ENCODE data around the gene GNPDA2. TPM values are rescaled to one million over a fixed set of nuclear protein-coding genes. Genes with fewer than 3 reads are reported as not detected.

Gene GNPDA2
- total RNA-seq: 8.3 TPM
- polyA plus RNA-seq: 10 to 100 TPM; 14.9 to 22.8 (median 17.3) TPM

DNA sequence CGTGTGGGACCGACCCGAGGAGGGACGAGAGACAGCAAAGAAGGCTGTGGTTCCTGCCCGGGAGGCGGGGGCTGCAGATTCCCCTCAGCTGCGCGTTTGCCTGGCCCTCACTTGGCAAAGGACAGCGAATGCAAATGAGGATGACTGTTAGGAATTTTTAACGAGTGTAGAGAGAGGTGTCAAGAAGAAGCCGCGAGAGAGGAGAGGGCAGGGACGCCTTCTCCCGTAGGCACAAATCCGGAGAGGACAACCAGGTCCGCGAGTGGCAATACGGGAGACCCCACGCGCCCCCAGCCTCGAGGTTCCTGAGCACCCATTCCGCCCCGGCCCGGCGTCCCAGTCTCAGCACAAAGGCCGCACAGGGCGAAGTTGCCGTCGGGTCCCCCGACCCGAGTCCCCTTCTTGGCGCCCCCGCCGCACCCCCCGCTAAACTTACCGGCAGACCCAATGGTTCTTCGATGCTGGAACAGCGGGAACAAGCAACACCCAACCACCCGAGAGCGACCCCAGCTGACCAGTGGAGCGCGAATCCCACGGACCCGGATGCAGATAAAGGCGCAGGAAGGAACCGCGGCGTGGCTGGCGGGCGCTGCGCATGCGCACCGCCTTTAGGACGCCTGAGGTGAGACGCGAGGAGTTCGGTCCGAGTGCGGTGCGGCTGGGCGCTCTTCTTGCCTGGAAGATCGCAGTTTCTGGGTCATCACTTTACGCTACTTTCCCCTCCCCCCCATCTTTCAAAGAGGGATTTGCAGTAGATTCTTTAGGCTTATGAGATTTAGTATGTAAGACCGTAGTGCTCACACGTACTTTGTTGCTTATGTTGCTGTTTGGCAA is at the start of gene GNPDA2:
Gene GNPDA2 (minus strand): TSS at position 519 of the 834 bp plus-strand sequence. CDS start 4,349 bp downstream, outside the sequence.
- Histone ChIP-seq H3K36me3 (ENCODE audit: control insufficient read depth, insufficient read depth, low read length) (no peaks in the 10 kb centered on the region), H3K9me3 (ENCODE audit: control insufficient read depth in 2 of 2, low read length in 2 of 2) (no peaks in the 10 kb centered on the region), H3K4me3 (ENCODE audit: low read depth, low read length) (peak within 1 kb of the TSS; percentile 90), H3K27me3 (ENCODE audit: control insufficient read depth, insufficient read depth, low read length) (no peaks in the 10 kb centered on the region), H3K4me1 (ENCODE audit: control insufficient read depth, insufficient read depth, low read length, poor library complexity, severe bottlenecking) (peaks cover 28% of the 10 kb centered on the region), H3K27ac (ENCODE audit: insufficient read depth, low read length, poor library complexity, severe bottlenecking) (peak within 1 kb of the TSS; percentile 62)
- no peaks in the 10 kb centered on the region for H3K36me3 Mint-ChIP-seq
- H3K9me3 Mint-ChIP-seq: no peaks in the 10 kb centered on the region
- peak within 1 kb of the TSS; percentile 77 to 84 (median 84) for H3K27ac Mint-ChIP-seq
- peak within 1 kb of the TSS; percentile 91 to 93 (median 92) for H3K4me3 Mint-ChIP-seq
- H3K27me3 Mint-ChIP-seq: no peaks in the 10 kb centered on the region
- H3K4me1 Mint-ChIP-seq: peaks cover 24 to 49% (median 27%) of the 10 kb centered on the region in 4 donors
- DNase-seq (peak; percentile 78 to 85 (median 78)), ATAC-seq (ENCODE audit: low read depth in 2 of 2) (peak; percentile 88)

DNA sequence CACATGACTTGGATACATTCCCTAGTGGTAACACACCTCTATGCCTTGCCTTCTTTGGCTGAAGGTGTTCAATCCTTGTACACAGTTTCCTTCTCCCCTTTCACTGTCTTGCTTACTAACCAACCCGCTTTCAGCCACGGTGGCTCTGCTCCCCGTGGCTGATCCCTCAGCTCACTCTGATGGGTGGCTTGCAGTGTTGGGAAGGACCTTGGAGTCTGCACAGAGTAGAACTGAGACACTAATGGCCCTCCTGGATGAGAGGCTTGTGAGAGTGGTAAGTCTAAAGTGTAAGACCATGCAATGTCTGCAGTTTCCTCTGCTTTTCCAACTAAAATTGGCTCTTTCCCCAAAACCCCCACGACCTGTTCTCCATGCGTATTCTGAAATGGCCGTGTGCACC is 46.0 kb upstream of the GNPDA2 start:
- no peak overlapping the region for H3K27ac Mint-ChIP-seq
- no peaks in the 10 kb centered on the region for H3K27me3 ChIP-seq (ENCODE audit: control insufficient read depth, insufficient read depth, low read length)
- ATAC-seq (ENCODE audit: low read depth in 2 of 2): no peak
- H3K4me1 ChIP-seq (ENCODE audit: control insufficient read depth, insufficient read depth, low read length, poor library complexity, severe bottlenecking): no peaks in the 10 kb centered on the region
- H3K4me3 Mint-ChIP-seq: no peak overlapping the region
- no peaks in the 10 kb centered on the region for H3K36me3 ChIP-seq (ENCODE audit: control insufficient read depth, insufficient read depth, low read length)
- H3K4me1 Mint-ChIP-seq: no peaks in the 10 kb centered on the region
- no peak for DNase-seq
- H3K27me3 Mint-ChIP-seq: no peaks in the 10 kb centered on the region
- peaks cover 0 to 5% (median 1%) of the 10 kb centered on the region in 7 donors for H3K9me3 Mint-ChIP-seq
- no peak overlapping the region for H3K27ac ChIP-seq (ENCODE audit: insufficient read depth, low read length, poor library complexity, severe bottlenecking)
- no peaks in the 10 kb centered on the region for H3K9me3 ChIP-seq (ENCODE audit: control insufficient read depth in 2 of 2, low read length in 2 of 2)
- no peak overlapping the region for H3K4me3 ChIP-seq (ENCODE audit: low read depth, low read length)
- H3K36me3 Mint-ChIP-seq: no peaks in the 10 kb centered on the region

DNA sequence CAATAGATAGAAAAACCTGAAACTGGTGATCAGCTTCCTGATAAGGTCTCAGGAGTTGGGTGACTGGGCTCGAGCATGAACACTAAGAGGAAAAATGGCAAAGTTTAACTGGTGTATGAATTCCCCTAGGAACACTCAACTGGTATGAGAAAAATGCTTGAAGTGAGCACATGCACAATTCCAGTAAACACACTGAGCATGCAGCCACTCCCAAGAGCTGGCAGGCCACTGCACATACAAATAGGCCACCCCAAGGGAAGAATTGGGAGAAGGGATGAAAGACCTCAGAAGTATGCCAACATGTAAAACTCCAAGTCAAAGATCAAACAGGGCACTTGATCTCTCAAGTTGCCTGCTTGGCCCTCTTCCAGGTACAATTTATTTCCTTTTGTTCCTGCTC is 45.4 kb upstream of the GNPDA2 start:
- Histone ChIP-seq H3K4me1 (ENCODE audit: control insufficient read depth, insufficient read depth, low read length, poor library complexity, severe bottlenecking) (no peaks in the 10 kb centered on the region), H3K36me3 (ENCODE audit: control insufficient read depth, insufficient read depth, low read length) (no peaks in the 10 kb centered on the region), H3K4me3 (ENCODE audit: low read depth, low read length) (no peak overlapping the region), H3K27ac (ENCODE audit: insufficient read depth, low read length, poor library complexity, severe bottlenecking) (no peak overlapping the region), H3K9me3 (ENCODE audit: control insufficient read depth in 2 of 2, low read length in 2 of 2) (no peaks in the 10 kb centered on the region), H3K27me3 (ENCODE audit: control insufficient read depth, insufficient read depth, low read length) (no peaks in the 10 kb centered on the region)
- DNase-seq (no peak), ATAC-seq (ENCODE audit: low read depth in 2 of 2) (no peak)
- Mint-ChIP-seq H3K4me1 (no peaks in the 10 kb centered on the region), H3K36me3 (no peaks in the 10 kb centered on the region), H3K27me3 (no peaks in the 10 kb centered on the region), H3K9me3 (peaks cover 0 to 5% (median 1%) of the 10 kb centered on the region in 7 donors), H3K27ac (no peak overlapping the region), H3K4me3 (no peak overlapping the region)

GRCh38 chr4:44766453-44766852 is 40.1 kb upstream of the GNPDA2 start:
- DNase-seq (no peak), ATAC-seq (ENCODE audit: low read depth in 2 of 2) (no peak)
- Histone ChIP-seq H3K4me3 (ENCODE audit: low read depth, low read length) (no peak overlapping the region), H3K9me3 (ENCODE audit: control insufficient read depth in 2 of 2, low read length in 2 of 2) (no peaks in the 10 kb centered on the region), H3K27ac (ENCODE audit: insufficient read depth, low read length, poor library complexity, severe bottlenecking) (no peak overlapping the region), H3K36me3 (ENCODE audit: control insufficient read depth, insufficient read depth, low read length) (no peaks in the 10 kb centered on the region), H3K27me3 (ENCODE audit: control insufficient read depth, insufficient read depth, low read length) (no peaks in the 10 kb centered on the region), H3K4me1 (ENCODE audit: control insufficient read depth, insufficient read depth, low read length, poor library complexity, severe bottlenecking) (no peaks in the 10 kb centered on the region)
- Mint-ChIP-seq H3K27me3 (no peaks in the 10 kb centered on the region), H3K4me3 (no peak overlapping the region), H3K4me1 (no peaks in the 10 kb centered on the region), H3K36me3 (no peaks in the 10 kb centered on the region), H3K9me3 (peaks cover 0 to 1% (median 0%) of the 10 kb centered on the region in 7 donors), H3K27ac (no peak overlapping the region)

DNA sequence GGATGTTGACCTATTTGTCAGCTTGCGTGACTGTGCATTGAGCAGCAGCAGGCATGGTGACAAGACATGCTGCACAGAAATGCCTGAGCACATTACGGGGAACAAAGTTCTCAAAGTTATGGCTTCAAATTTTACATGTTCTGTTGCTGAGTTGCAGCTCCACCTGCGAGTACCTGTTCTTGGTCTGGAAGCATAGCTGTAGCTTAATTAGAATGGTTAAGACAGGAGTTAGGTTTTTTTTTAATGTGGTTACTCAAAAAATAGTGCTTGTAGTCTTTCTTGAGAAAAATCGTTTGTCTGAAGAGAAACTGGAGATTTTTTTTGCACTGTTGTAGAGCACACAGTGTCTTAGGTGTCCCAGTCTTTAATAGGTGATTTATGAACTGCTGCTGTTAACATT is 38.8 kb upstream of the GNPDA2 start:
- H3K27ac Mint-ChIP-seq: no peak overlapping the region
- no peaks in the 10 kb centered on the region for H3K36me3 ChIP-seq (ENCODE audit: control insufficient read depth, insufficient read depth, low read length)
- H3K27me3 Mint-ChIP-seq: no peaks in the 10 kb centered on the region
- no peak for DNase-seq
- no peaks in the 10 kb centered on the region for H3K4me1 Mint-ChIP-seq
- no peak overlapping the region for H3K4me3 ChIP-seq (ENCODE audit: low read depth, low read length)
- ATAC-seq (ENCODE audit: low read depth in 2 of 2): no peak
- no peaks in the 10 kb centered on the region for H3K27me3 ChIP-seq (ENCODE audit: control insufficient read depth, insufficient read depth, low read length)
- no peaks in the 10 kb centered on the region for H3K9me3 Mint-ChIP-seq
- H3K27ac ChIP-seq (ENCODE audit: insufficient read depth, low read length, poor library complexity, severe bottlenecking): no peak overlapping the region
- no peaks in the 10 kb centered on the region for H3K9me3 ChIP-seq (ENCODE audit: control insufficient read depth in 2 of 2, low read length in 2 of 2)
- no peaks in the 10 kb centered on the region for H3K36me3 Mint-ChIP-seq
- no peak overlapping the region for H3K4me3 Mint-ChIP-seq
- H3K4me1 ChIP-seq (ENCODE audit: control insufficient read depth, insufficient read depth, low read length, poor library complexity, severe bottlenecking): no peaks in the 10 kb centered on the region

DNA sequence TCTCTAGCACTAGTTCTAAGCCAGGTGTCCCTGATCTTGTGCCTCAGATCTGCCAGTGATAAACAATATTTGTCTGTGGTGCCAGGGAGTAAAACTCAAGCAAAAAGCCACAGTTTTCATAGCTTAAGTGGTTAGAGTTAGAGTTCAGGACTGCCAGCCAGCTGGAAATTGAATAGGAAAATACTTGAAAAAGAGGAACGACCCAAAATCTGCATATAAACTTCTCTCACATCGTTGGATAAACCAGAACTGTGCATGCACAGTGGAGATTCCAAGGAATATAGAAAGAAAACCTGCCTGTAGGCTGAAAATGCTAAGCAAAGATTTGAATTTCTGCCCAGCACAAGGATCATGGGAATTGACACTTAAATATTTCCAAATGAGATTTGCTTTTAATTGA is 35.0 kb upstream of the GNPDA2 start:
- ATAC-seq (ENCODE audit: low read depth in 2 of 2): no peak
- no peak overlapping the region for H3K27ac Mint-ChIP-seq
- Histone ChIP-seq H3K4me1 (ENCODE audit: control insufficient read depth, insufficient read depth, low read length, poor library complexity, severe bottlenecking) (no peaks in the 10 kb centered on the region), H3K36me3 (ENCODE audit: control insufficient read depth, insufficient read depth, low read length) (no peaks in the 10 kb centered on the region), H3K4me3 (ENCODE audit: low read depth, low read length) (no peak overlapping the region), H3K27me3 (ENCODE audit: control insufficient read depth, insufficient read depth, low read length) (no peaks in the 10 kb centered on the region), H3K27ac (ENCODE audit: insufficient read depth, low read length, poor library complexity, severe bottlenecking) (no peak overlapping the region), H3K9me3 (ENCODE audit: control insufficient read depth in 2 of 2, low read length in 2 of 2) (no peaks in the 10 kb centered on the region)
- no peaks in the 10 kb centered on the region for H3K36me3 Mint-ChIP-seq
- no peaks in the 10 kb centered on the region for H3K4me1 Mint-ChIP-seq
- H3K27me3 Mint-ChIP-seq: peaks cover 2% of the 10 kb centered on the region
- no peak for DNase-seq
- no peak overlapping the region for H3K4me3 Mint-ChIP-seq
- H3K9me3 Mint-ChIP-seq: peaks cover 0 to 1% (median 0%) of the 10 kb centered on the region in 7 donors

DNA sequence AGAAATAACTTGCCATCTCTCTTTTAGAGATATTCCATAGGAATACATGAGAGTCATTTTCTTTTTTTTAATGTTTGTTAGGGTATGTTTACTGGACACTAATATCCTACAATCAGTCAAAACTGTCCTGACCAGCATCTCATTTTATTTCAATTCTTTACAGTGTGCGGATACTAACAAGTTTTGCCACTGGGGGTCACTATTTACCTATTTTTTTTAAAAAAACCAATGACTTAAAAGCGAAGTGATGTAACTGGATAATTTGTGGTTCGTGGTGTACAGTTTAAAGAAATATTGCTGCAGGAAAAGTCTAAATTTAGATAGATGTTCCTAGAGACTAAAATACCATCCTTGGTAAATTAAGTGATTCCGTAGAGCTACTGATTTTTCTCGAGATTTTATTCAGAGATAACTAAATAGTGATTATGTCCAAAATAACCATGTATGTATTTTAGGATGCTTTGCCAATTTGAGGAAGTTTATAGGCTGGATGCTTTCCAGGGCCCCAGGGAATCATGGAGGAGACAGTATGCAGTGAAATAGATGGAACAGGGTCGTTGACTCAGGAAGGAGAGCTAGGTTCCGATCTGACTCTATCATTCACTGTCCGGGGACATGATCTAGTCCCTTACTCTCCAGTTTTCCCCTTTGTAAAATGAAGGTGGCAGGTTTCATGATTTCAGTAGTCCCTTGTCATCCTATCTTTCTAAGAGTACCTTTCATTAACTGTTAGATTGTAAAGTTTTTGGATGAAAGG is 34.0 kb upstream of the GNPDA2 start:
- peak in 2 of 3 donors; percentile 26 to 39 for DNase-seq
- peak overlapping the region in 1 of 3 donors; percentile 9 for H3K27ac Mint-ChIP-seq

More for the DNA sequence above, 34.0 kb upstream of the GNPDA2 start:
- Histone ChIP-seq H3K36me3 (ENCODE audit: control insufficient read depth, insufficient read depth, low read length) (no peaks in the 10 kb centered on the region), H3K4me3 (ENCODE audit: low read depth, low read length) (no peak overlapping the region), H3K27ac (ENCODE audit: insufficient read depth, low read length, poor library complexity, severe bottlenecking) (no peak overlapping the region), H3K27me3 (ENCODE audit: control insufficient read depth, insufficient read depth, low read length) (peaks cover 2% of the 10 kb centered on the region), H3K4me1 (ENCODE audit: control insufficient read depth, insufficient read depth, low read length, poor library complexity, severe bottlenecking) (no peaks in the 10 kb centered on the region), H3K9me3 (ENCODE audit: control insufficient read depth in 2 of 2, low read length in 2 of 2) (no peaks in the 10 kb centered on the region)
- ATAC-seq (ENCODE audit: low read depth in 2 of 2): peak in 1 of 2 donors; percentile 48
- Mint-ChIP-seq H3K4me3 (no peak overlapping the region), H3K9me3 (peaks cover 0 to 1% (median 0%) of the 10 kb centered on the region in 7 donors), H3K4me1 (no peaks in the 10 kb centered on the region), H3K36me3 (no peaks in the 10 kb centered on the region), H3K27me3 (peaks cover 4% of the 10 kb centered on the region)
